ENCODE results near the gene KREMEN2. TPM values are rescaled to one million over a fixed set of nuclear protein-coding genes. Genes with fewer than 3 reads are reported as not detected.

The KREMEN2 gene, protein sequence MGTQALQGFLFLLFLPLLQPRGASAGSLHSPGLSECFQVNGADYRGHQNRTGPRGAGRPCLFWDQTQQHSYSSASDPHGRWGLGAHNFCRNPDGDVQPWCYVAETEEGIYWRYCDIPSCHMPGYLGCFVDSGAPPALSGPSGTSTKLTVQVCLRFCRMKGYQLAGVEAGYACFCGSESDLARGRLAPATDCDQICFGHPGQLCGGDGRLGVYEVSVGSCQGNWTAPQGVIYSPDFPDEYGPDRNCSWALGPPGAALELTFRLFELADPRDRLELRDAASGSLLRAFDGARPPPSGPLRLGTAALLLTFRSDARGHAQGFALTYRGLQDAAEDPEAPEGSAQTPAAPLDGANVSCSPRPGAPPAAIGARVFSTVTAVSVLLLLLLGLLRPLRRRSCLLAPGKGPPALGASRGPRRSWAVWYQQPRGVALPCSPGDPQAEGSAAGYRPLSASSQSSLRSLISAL
- 0.66 TPM for polyA plus RNA-seq
- long read RNA-seq, donor 1 = 0 reads
- long read RNA-seq, donor 2 = 0 reads
- long read RNA-seq, donor 3 = 0 reads
- long read RNA-seq, donor 4 = 0 reads
- long read RNA-seq, donor 5 = 0 reads
- long read RNA-seq, donor 6 = 0 reads
- long read RNA-seq, donor 7 = 0 reads
- long read RNA-seq, donor 8 = 0 reads
- long read RNA-seq, donor 9 = 0 reads
- long read RNA-seq, donor 10 = 0 reads
- long read RNA-seq, donor 11 = 0 reads

DNA sequence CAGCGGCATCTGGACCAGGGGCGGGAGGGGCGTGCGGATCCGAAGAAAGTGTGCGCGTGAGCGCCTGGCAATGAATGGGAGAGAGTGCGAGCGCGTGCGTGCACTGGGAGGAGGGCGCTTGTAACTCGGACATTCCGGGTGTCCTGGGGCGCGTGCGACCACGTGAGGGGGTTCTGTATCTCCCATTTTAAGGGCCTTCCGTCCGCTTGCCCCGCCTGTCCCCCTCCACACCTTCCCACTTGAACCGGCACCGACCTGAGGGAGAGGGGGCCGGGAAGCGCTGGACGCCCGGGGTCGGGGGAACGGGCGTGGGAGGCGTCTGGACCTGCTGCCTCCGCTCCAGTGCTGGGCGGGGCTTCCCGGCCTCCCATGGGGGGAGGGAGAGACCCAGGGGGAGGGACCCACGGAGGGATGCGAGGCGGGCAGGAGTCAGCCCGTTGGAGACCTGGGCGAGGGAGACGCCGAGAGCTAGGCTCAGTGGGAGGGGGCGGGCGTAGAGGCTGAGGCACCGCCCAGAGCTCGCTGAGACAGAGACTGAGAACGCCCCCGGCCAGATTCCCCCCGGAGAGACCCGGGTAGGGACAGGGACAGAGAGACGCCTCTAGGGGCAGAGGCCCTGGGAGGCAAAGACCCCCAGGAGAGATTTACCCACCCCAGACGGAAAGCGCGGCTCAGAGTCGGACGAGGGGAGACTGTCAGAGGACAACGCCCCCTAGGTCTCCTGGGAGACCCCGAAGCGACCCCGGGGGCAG lies at the start of gene KREMEN2:
Gene KREMEN2, plus strand, starts transcription at position 553 of the 752 bp plus-strand sequence. CDS start 246 bp downstream, outside the sequence.
- no peak within 1 kb of the TSS for H3K27ac ChIP-seq (ENCODE audit: low read length)
- peaks cover 32% of the 10 kb centered on the region for H3K4me1 ChIP-seq (ENCODE audit: control insufficient read depth, insufficient read depth, low read length)
- no peaks in the 10 kb centered on the region for H3K36me3 ChIP-seq (ENCODE audit: control insufficient read depth, insufficient read depth, low read length)
- peak in 1 of 2 donors; percentile 44 for DNase-seq
- H3K27me3 ChIP-seq (ENCODE audit: control insufficient read depth, insufficient read depth, low read length) = peaks cover 81% of the 10 kb centered on the region
- peaks cover 28% of the 10 kb centered on the region for H3K9me3 ChIP-seq (ENCODE audit: control insufficient read depth, low read depth, low read length)
- H3K4me3 ChIP-seq (ENCODE audit: low read length) = peak within 1 kb of the TSS; percentile 23
- no CpG with 5 or more reads among the region's 60 CpGs for WGBS (ENCODE audit: insufficient coverage, low lambda C conversion rate)

DNA sequence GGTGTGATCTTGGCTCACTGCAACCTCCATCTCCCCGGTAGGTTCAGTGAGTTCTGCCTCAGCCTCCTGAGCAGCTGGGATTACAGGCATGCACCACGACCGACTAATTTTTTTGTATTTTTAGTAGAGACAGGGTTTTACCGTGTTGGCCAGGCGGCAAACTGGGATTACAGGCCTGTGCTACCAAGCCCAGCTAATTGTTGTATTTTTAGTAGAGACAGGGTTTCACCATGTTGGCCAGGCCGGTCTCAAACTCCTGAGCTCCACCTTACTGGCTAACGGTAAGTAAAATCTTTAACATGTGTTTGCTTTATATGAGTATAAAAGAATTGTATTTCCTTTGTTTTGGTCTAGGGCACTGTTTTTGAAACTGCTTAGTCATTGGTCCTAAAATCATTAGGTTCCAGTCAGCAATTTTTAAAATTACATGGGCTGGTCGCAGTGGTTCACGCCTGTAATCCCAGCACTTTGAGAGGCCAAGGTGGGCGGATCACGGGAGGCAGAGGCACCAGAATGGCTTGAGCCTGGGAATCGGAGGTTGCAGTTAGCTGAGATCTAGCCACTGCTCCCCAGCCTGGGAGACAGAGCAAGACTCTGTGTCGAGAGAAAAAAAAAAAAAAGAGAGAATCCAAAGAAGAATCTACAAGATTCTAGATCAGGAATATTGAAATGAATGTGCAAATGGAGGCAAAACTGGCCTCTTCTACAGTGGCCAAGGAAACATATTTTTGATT lies 48.7 kb upstream of the KREMEN2 start:
- WGBS (ENCODE audit: insufficient coverage, low lambda C conversion rate) = 92% methylated on average over 1 of the region's 13 CpGs
- H3K27ac ChIP-seq (ENCODE audit: low read length) = no peak overlapping the region
- H3K4me3 ChIP-seq (ENCODE audit: low read length) = no peak overlapping the region
- peaks cover 5% of the 10 kb centered on the region for H3K4me1 ChIP-seq (ENCODE audit: control insufficient read depth, insufficient read depth, low read length)
- no peaks in the 10 kb centered on the region for H3K9me3 ChIP-seq (ENCODE audit: control insufficient read depth, low read depth, low read length)
- peaks cover 1% of the 10 kb centered on the region for H3K27me3 ChIP-seq (ENCODE audit: control insufficient read depth, insufficient read depth, low read length)
- no peak for DNase-seq
- H3K36me3 ChIP-seq (ENCODE audit: control insufficient read depth, insufficient read depth, low read length) = peaks cover 6% of the 10 kb centered on the region

- Histone ChIP-seq H3K9me3 (ENCODE audit: control insufficient read depth, low read depth, low read length) (no peaks in the 10 kb centered on the region), H3K4me3 (ENCODE audit: low read length) (no peak overlapping the region), H3K4me1 (ENCODE audit: control insufficient read depth, insufficient read depth, low read length) (no peaks in the 10 kb centered on the region), H3K27ac (ENCODE audit: low read length) (no peak overlapping the region), H3K27me3 (ENCODE audit: control insufficient read depth, insufficient read depth, low read length) (no peaks in the 10 kb centered on the region), H3K36me3 (ENCODE audit: control insufficient read depth, insufficient read depth, low read length) (peaks cover 6% of the 10 kb centered on the region)
- peak; percentile 39 to 43 for DNase-seq
- WGBS (ENCODE audit: insufficient coverage, low lambda C conversion rate) = no CpG with 5 or more reads among the region's 13 CpGs
Observed at GRCh38 chr16:2919511-2920255, 44.4 kb upstream of the KREMEN2 start.

GRCh38 chr16:2923481-2923880 lies 40.6 kb upstream of the KREMEN2 start:
- Histone ChIP-seq H3K4me1 (ENCODE audit: control insufficient read depth, insufficient read depth, low read length) (peaks cover 2% of the 10 kb centered on the region), H3K27me3 (ENCODE audit: control insufficient read depth, insufficient read depth, low read length) (peaks cover 2% of the 10 kb centered on the region), H3K36me3 (ENCODE audit: control insufficient read depth, insufficient read depth, low read length) (peaks cover 6% of the 10 kb centered on the region), H3K4me3 (ENCODE audit: low read length) (no peak overlapping the region), H3K9me3 (ENCODE audit: control insufficient read depth, low read depth, low read length) (peaks cover 4% of the 10 kb centered on the region), H3K27ac (ENCODE audit: low read length) (no peak overlapping the region)
- 100% methylated on average over 4 of the region's 14 CpGs for WGBS (ENCODE audit: insufficient coverage, low lambda C conversion rate)
- DNase-seq = no peak

- 60% methylated on average over 1 of the region's 42 CpGs for WGBS (ENCODE audit: insufficient coverage, low lambda C conversion rate)
- Histone ChIP-seq H3K27ac (ENCODE audit: low read length) (no peak overlapping the region), H3K4me3 (ENCODE audit: low read length) (no peak overlapping the region), H3K27me3 (ENCODE audit: control insufficient read depth, insufficient read depth, low read length) (peaks cover 2% of the 10 kb centered on the region), H3K9me3 (ENCODE audit: control insufficient read depth, low read depth, low read length) (peaks cover 4% of the 10 kb centered on the region), H3K36me3 (ENCODE audit: control insufficient read depth, insufficient read depth, low read length) (peaks cover 11% of the 10 kb centered on the region), H3K4me1 (ENCODE audit: control insufficient read depth, insufficient read depth, low read length) (peaks cover 2% of the 10 kb centered on the region)
- DNase-seq = no peak
Observed at GRCh38 chr16:2924901-2925755, 38.9 kb upstream of the KREMEN2 start.

GRCh38 chr16:2925951-2926649 lies 38.0 kb upstream of the KREMEN2 start:
- DNase-seq = no peak
- Histone ChIP-seq H3K36me3 (ENCODE audit: control insufficient read depth, insufficient read depth, low read length) (peaks cover 14% of the 10 kb centered on the region), H3K4me1 (ENCODE audit: control insufficient read depth, insufficient read depth, low read length) (peaks cover 2% of the 10 kb centered on the region), H3K9me3 (ENCODE audit: control insufficient read depth, low read depth, low read length) (peaks cover 4% of the 10 kb centered on the region), H3K4me3 (ENCODE audit: low read length) (no peak overlapping the region), H3K27me3 (ENCODE audit: control insufficient read depth, insufficient read depth, low read length) (peaks cover 2% of the 10 kb centered on the region), H3K27ac (ENCODE audit: low read length) (no peak overlapping the region)
- WGBS (ENCODE audit: insufficient coverage, low lambda C conversion rate) = 89% methylated on average over 3 of the region's 9 CpGs

GRCh38 chr16:2926650-2926999 lies 37.5 kb upstream of the KREMEN2 start:
- H3K36me3 ChIP-seq (ENCODE audit: control insufficient read depth, insufficient read depth, low read length) = peaks cover 14% of the 10 kb centered on the region
- no peak overlapping the region for H3K4me3 ChIP-seq (ENCODE audit: low read length)
- H3K9me3 ChIP-seq (ENCODE audit: control insufficient read depth, low read depth, low read length) = peaks cover 4% of the 10 kb centered on the region
- peaks cover 2% of the 10 kb centered on the region for H3K27me3 ChIP-seq (ENCODE audit: control insufficient read depth, insufficient read depth, low read length)
- H3K27ac ChIP-seq (ENCODE audit: low read length) = no peak overlapping the region
- no peak for DNase-seq
- 100% methylated on average over 1 of the region's 5 CpGs for WGBS (ENCODE audit: insufficient coverage, low lambda C conversion rate)
- peaks cover 2% of the 10 kb centered on the region for H3K4me1 ChIP-seq (ENCODE audit: control insufficient read depth, insufficient read depth, low read length)

- WGBS (ENCODE audit: insufficient coverage, low lambda C conversion rate) = no CpG with 5 or more reads among the region's 19 CpGs
- no peak overlapping the region for H3K27ac ChIP-seq (ENCODE audit: low read length)
Observed at GRCh38 chr16:2927010-2927646, 36.9 kb upstream of the KREMEN2 start.

More at GRCh38 chr16:2927010-2927646, 36.9 kb upstream of the KREMEN2 start:
- peak; percentile 82 to 84 for DNase-seq
- peaks cover 13% of the 10 kb centered on the region for H3K36me3 ChIP-seq (ENCODE audit: control insufficient read depth, insufficient read depth, low read length)
- peaks cover 4% of the 10 kb centered on the region for H3K9me3 ChIP-seq (ENCODE audit: control insufficient read depth, low read depth, low read length)
- no peak overlapping the region for H3K4me3 ChIP-seq (ENCODE audit: low read length)
- H3K27me3 ChIP-seq (ENCODE audit: control insufficient read depth, insufficient read depth, low read length) = peaks cover 2% of the 10 kb centered on the region
- H3K4me1 ChIP-seq (ENCODE audit: control insufficient read depth, insufficient read depth, low read length) = peaks cover 2% of the 10 kb centered on the region

Measured in large intestine (tissue), 12 donors.